Central memory CD4-positive, alpha-beta T cell (primary cell): ENCODE data around the gene LPP.
A peak's percentile ranks its signal among the peaks of the same experiment; 100 is the strongest.

Source experiments
- DNase-seq: peaks from one replicate; pipeline ENCODE4 v3.0.0; 2022

Gene LPP

DNA sequence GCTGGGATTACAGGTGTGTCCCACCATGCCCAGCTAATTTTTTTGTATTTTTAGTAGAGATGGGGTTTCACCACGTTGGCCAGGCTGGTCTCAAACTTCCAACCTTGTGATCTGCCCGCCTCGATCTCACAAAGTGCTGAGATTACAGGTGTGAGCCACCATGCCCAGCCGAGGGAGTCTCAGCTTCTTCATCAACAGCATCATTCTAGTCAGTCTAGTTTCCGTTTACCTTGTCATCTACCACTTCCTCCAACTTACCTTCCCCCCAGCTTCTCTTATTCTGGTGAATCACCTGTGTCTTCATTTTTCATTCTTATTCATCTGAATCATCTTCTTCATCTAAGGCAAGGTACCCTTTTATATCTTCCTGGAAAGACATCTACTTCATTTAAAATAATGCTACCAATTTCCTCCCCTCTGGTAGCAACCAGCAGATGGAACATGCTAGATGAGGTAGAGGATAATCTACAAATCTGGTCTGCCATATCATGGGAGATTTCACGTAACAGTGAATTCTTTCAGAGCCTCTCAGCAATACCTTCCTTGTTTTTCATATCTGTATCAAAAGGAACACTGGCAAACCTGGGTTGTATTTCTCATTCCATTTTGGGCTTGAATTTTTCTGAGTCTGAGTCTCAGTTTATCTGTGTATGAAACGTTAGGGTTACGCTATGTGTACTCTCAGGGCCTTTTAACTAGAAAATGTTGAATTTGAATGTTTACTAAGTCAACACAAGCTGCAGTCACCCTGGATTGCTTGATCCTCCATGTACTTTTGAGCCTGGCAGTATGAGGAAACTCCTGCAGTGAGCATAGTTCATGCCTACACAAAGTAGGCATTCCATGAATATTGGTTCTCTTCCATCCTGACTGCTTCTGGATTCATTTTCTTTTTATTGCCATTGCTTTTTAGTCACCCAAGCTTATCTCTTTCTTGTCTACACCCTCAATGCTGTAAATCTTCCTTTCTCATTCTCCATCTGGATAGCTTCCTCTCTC lies 16.8 kb downstream of the LPP start:
- DNase-seq = peak; percentile 44

DNA sequence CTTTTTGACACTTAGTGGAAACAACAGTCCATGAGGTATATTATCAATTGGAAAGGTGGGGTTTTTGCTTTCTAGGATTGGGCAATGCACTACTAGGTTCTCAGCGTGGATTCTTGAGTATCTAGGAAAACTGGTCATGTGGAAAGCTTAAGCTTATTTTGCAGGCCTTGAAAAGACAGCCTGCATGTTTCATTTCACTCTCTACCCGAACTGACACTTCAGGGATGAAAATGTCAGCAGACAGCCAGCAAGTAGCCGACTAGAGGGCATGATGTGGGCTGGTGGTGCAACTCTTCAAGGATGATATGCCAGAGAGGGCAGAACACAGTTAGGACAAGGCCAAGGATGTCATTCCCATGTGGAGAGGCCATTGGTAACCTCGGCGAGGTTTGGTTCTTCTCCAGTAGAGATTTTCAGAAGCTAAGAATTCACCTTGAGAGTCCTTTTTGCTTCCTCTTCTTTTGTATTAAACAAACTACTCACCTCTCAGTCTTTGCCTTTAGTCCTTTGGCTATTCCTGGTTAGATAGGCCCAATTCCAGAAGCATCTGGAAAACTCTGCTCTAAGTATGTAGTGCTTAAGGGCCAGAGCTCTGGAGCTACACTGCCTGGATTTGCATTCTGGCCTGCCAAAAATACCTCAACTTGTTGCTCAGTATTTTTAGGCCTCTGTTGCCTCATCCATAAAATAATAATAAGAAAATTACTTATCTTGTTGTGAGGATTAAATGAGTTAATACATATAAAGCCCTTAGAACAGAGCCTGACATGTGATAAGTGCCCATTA lies 17.9 kb downstream of the LPP start:
- no peak for DNase-seq

DNA sequence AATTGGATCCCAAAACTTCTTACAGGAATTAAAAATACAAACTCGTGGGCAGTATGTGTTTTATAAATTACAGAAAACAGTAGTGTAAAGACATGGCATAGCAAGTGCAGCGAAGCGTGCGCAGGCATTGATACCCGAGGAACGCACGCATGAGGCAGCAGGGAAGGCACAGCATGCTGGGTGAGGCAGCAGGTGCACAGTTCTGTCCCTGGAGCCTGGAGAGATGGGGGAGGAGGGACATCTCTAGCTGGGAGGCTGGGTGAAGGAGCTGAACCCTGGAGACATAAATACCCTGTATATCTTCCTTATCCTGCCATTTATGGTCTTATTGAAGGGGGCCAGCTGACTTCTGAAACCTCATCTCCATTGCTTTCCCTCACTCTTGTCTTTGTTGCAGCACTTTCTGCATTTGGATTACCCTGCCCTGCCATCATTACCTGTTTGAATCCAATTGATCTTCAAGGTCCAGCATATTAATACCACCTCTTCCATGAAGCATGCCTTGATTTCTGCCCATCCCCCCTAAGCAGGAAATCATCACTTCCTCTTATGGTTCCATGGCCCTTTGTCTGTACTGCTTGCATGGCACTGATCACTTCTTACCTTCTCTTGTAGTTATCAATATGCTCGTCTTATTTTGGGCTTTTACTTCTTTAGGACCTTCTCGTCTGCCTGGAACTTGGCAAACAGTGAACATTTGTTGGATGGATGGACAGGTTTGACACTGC lies 20.5 kb downstream of the LPP start:
- DNase-seq = no peak

DNA sequence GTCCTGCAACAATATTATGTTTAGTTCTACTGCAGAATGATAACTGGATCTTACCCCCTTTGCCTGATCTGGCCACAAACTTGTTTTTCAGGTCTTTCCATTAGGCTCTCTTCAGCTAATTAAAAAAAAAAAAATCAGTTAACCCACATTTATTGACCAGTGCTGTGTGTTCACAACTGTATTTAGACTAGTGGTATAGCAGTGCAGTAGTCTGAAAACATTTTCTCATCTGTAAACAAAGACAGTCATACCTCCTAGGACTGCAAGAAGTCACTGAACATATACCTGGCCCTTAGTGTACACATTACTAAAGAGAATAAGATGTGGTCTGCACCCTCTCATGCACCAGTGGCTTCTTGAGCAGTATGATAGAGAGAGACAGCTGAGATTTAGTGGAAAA lies 22.5 kb downstream of the LPP start:
- no peak for DNase-seq

DNA sequence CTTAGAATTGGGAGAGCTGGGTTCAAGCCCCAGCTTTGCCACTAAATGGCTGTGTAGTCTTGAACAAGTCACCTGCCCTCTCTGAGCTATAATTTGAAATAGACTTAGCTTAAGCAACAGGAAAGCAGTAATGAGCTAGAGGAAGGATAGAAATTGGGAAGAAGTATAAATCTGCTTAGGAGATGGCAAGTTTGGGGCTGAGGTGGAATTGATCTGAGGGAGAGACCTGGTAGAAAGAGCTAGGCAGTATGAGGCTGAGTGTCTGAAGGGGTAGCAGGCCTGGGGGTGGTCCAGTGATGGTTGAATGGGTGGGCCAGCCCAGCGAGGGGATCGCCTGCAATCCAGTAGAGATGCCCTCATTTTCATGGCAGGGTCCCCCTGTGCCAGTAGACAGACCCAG lies 22.9 kb downstream of the LPP start:
- no peak for DNase-seq

DNA sequence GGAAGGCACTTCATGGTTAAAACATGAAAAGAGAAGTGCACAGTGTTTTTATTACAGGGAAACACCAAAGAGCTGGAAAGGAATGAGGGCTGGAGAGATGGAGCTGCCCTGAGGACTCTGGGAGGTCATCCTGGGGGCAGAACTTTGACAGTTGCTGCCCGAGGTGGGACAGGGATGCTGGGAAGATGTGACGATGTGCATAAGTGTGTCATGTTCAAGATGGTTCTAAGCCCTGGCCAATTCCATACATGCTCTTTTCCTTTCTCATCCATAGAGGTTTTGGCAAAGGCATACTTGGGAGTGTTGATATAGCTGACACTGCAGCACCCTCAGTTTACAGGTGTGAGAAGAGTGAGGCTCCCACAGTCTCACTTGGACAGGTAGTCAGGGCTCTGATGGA lies 23.8 kb downstream of the LPP start:
- no peak for DNase-seq

DNA sequence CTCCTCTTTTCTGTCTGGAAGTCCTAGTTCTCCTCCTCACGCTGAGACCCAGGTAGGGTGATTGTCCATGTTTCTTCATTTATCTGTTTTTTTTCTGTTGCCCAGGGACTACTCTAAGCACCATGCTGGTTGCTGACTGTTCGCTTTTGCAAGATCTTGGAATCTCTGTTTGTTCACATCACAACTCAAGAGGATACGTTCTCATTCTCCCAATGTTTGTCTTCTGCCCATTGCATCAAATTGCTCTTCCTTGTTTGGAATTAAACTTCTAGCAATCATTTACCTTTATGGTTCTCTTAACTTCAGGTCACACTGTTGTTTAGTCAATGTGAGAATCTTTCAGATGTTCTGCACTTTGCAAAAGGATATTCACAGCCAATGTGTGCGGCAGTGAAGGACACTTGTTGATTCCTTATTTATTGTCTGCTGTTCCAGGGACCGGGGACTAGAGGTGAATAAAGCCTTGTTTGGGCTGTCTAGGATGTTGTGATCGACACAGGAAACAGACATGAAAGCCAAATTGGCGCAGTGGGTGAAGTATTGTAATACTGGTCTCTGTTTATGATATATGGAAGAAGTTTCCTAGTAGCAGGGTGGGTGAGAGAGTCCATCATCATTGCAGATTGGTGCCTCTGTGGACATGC lies 24.5 kb downstream of the LPP start:
- DNase-seq = no peak

DNA sequence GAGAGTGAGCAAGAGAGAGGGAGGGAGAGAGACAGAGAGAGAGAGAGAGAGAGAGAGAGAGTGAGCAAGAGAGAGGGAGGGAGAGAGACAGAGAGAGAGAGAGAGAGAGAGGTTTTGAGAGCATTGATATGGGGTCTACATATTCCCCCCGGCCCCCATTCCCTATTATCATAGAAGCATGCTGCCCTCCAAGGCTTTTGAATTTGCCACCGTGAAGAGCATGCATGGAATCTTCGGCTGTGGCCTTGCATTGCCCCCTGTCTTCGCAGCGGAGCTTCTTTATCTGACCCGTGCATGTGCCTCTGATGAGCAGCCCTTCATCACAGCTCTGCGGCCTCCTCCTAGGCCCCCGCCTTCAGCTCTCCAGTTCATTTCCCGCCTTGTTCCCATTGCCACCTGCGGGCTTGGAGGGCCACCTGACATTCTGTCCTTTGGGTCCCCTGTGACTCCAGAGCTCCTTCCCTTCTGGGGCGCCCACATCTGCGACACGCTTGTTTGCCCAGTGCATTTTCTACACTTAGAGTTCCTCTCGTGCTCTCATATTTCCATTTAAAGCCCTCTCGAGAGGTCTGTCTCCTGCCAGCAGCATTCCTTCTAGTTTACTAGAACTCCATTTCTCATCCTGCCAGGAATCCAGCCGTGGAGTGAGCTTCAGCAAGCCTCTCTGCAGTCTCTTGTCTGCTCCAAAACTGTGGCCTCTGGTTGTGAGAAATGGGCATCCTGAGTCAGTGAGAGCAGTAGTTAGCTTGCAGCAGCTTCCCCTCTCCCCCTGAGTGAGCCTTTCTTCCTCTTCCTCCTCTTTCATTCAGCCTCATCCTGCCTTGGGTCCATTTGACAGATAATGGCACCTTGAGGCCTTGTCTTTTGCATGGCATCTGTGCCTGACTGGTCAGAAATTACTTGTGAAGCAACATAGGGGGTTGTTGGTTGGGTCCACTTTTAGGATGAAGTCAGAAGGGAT lies 25.3 kb downstream of the LPP start:
- no peak for DNase-seq

DNA sequence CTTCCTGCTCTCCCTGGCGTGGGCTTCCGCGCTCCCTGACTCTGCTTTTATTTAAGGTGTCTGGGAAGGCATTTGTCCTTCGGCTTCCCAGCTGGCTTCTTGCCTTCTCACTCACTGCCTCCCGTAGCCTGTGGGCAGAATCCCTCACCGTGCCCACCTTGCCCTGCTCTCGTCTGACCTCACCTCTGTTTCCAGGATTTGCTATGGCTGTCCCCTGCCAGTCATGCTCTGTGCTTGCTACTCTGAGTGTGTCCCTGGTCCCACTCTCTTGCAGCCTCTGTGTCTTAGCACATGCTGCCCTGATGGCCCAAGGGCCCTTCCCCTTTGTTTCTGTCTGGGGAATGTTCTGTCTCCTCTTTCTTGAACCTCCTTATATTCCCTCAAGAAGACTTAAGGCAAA lies 26.2 kb downstream of the LPP start:
- no peak for DNase-seq

DNA sequence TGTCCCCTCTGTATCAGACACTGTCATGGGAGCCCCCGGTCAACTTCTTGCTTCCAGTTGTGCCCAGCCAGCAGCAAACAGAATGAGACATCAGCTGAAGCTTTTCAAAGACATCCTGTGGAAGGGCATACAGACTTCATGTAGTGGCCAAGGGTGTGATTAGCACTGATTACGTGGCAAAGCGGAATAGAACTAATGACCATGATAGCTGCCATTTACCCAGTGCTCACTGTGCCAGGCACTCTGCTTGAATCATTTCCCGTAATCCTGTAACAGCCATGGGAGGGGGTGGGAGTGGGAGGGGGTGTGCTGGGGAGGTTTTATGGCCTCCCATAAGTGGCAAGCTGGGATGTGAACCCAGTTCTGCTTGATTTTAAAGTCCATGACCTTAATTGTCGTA lies 29.5 kb downstream of the LPP start:
- no peak for DNase-seq

DNA sequence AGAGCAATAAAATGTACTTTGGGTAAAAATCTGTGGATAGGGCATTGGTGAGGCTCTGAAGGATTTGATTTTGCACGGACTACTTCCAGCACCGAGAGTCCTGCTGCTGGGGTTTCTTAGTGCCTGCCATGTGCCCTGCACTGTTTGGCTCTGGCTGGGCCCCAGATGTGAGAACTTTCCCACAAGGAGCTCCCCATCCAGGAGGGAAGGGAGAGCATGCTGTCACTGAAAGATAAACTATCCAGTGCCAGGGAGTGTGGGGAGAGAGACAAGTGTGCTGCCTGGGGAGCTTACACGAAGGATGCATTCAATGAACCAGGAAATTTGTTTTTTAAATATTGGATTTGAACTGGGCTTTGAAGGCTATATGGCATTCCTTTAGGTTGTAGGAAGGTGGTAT lies 30.2 kb downstream of the LPP start:
- DNase-seq = no peak

DNA sequence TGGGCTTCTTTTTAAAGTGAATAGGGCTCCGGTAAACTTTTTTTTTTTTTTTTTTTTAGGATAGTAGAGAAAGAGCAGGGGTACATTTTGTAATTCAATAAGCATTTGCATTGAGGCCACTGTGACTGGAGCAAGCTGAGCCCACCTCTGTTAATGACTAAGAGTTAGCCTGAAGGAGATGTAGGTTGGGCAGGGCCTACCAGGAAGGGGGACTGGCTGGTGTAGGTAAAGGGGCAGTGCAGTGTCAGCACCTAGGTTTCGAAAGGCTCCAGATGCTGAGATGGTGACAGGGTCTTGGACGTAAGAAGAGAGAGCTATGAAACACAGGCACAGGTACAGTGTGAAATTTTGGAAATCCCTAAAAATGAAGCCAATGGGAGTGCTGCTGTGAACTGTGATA lies 30.7 kb downstream of the LPP start:
- DNase-seq = no peak

DNA sequence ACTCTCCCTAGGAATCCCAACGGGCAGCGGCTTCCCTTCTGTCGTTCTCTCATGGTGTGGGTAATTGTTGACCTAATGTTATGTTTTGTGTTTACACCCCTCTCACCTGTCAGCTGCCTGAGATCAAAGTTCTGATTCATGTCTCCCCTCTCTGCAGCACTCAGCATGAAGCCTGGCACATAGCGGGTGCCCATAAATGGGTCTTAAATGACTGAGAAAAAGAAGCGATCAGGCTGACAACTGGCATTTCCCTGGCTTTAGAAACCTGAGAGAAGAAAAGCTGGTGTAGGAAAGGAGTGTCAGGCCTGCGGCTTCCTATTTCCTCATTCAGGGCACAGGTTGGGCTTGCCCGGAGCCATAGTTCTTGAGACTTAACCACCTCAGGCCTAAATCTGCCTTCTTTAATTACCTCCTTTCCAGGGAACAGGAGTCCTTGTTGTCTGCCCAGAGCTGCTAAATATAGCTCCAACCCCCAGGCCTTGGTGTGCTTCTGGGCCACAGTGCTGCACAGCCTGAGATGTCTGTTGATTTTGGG lies 31.8 kb downstream of the LPP start:
- no peak for DNase-seq

DNA sequence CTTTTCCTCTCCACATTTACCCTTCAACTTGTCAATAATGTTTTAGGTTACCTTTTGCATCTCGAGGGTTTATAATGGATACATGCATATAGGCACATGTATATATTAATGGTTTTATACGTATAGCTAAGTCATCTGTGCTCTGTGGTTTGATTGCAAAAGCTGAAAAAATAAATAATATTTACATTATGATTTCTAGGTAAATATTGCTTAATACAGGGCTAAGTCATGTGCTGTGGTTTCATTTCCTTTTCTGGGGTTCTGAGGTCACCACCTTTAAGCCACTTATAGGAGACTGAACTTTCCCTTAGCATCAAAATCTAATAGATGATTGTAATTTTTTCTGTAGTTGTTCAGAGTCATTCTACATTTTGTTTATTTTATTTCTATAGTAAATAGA lies 33.1 kb downstream of the LPP start:
- peak; percentile 5 for DNase-seq

DNA sequence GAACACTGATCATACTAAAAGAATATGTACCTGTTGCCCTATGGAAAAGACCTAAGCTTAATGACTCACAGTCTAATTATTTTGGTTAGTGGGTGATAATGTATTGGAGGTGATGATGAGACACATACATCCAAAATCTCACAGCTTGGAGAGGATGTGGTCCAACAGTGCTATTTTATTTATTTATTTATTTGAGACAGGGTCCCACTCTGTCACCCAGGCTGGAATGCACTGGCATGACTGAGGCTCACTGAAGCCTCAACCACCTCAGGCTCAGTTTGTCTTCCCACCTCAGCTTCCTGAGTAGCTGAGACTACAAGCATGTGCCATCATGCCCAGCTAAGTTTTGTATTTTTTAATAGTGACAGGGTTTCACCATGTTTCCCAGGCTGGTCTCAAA lies 35.0 kb downstream of the LPP start:
- DNase-seq = no peak

DNA sequence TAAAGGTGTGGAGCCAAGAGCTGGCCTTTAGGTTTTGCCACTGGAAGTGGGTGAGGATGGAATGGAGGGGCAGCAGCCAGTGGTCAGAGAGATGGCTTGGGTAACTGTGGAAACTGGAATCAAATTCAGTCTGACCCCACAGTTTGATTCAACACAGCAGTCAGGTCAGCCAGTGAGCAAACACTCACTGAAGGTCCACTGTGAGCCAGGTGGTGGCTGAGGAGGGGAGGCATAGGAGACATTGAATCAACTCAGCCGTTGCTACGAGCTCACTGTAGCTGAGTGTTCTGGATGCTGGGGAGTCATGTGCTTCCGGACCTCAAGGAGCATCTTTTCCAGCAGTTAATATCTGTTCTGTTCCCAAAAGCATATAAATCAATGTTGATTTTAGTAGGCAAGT lies 37.5 kb downstream of the LPP start:
- DNase-seq = no peak

DNA sequence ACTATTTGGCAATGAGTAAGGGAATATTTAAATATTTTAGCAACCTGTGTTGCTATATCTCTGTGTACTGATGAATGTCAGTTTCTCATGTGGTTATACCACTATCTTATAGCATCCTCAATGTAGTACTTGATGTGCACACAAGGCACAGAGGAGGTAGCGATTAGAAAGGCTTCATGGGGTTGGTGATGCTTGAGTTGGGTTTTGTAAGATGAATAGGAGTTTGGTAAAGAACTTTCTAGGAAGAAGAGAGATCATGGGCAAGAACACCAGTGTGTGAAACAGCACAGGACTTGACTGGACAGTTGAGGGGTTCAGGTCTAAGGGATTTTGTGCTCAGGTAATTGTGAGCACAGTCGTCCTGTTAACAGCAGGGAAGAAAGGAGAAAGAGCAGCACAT lies 38.1 kb downstream of the LPP start:
- DNase-seq = no peak

DNA sequence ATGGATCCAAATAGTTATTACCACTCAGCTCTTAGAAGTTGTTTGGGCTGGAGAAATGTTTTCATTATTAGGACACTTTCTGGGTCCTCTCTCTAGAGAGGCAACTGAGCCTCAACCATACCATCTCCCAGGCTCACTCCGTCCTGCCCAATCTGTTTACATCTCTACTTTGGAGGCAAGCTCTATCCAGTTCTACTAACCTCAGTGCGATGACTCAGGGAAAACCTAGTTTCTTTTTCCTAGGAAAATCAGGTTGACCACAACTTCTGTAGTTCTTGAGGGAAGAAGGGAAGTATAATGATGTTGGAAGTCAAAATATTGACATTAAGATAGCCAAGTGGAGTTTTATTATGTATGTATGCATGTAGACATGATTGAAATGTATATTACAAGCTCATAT lies 40.4 kb downstream of the LPP start:
- no peak for DNase-seq

DNA sequence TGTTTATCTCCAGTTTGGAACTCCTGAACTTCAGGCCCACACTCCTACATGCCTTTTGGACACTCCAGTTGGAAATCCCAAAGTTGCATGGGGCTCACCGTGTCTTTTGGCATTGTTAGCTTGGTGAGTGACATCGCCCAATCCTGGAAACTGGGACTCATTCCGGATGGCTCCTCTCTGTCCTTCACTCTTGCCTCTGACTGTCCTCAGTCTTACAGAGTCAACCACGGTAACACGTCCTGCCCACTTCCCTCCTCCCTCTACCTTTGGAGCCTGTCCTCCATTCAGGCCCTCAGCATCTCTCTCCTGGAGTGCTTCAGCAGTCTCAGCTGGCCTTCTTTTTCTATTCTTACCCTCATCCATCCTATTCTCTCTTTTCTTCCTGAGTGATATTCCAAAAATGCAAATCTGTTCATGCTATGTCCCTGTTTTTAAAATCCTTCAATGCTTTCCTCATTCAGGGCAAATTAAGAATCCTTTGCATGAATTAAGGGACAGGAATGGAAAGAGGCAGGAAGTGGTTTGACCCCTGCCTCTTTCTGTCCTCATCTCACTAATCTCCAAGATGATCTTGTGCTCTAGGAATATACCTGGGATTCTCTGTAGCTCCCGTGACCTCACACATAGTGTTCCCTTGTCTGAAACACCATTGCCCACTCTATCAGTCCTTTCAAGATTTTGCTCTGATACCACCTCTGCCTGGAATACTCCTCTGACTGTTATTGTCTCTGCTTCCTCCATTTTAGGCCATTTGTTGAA lies 42.5 kb downstream of the LPP start:
- no peak for DNase-seq

DNA sequence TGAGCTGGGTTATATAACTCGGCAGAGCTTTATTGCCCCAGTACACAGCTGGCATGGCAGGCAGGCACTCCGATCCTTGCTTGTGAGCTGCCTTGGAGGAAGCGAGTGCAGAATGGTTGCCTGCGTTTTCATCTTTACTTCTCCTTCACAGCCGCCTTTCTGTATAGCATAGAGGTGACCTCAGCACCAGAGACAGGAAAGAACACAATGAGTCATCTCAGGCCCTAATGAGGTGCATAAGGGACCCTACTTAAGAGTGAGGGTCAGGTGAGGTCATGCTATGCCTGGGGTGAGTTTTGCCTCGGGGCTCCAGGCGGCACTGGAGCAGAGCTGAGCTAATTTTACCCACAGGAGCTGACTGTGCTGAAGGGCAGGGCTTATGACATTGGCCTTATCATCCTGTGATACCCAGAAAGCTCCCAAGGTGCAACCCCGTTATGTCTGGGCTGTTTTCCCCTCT lies 43.5 kb downstream of the LPP start:
- no peak for DNase-seq
